Ovary (tissue), 9 donors: Measurements from ENCODE around the gene ARRB2. TPM values are rescaled to one million over a fixed set of nuclear protein-coding genes. Genes with fewer than 3 reads are reported as not detected.

Experiments used
- DNase-seq, 5 donors: peaks; one replicate each; pipeline ENCODE4 v3.0.0-alpha.2; 2019 to 2020
- H3K27ac ChIP-seq, 2 donors: fragments of 200-600 bp; one replicate each; pipeline versions ENCODE4 v1.5.1 to v1.8.0; 2019 to 2022
- H3K27me3 ChIP-seq: fragments of 200-600 bp; one replicate; pipeline ENCODE4 v1.8.0; 2022
- H3K36me3 ChIP-seq: fragments of 200-600 bp; sonication (generic); one replicate; pipeline ENCODE4 v1.5.1; 2019
- H3K4me1 ChIP-seq: one replicate; pipeline ENCODE4 v1.8.1; 2013; ENCODE audit warnings: mild to moderate bottlenecking, moderate library complexity; ENCODE audit not compliant: insufficient read depth
- H3K4me3 ChIP-seq: fragments of 200-600 bp; sonication (generic); one replicate; pipeline ENCODE4 v1.5.1; 2017
- H3K9me3 ChIP-seq, 2 donors: fragments of 200-600 bp in 1 of 2; sonication (generic) in 1 of 2; one replicate each; pipeline versions ENCODE4 v1.5.1 to v1.8.1; 2013 to 2019; ENCODE audit warnings: mild to moderate bottlenecking in 1 of 2, moderate library complexity in 1 of 2
- CTCF ChIP-seq, 3 donors: fragments of 450-650 bp in 2 of 3; fragments of 200-600 bp in 1 of 3; IDR thresholded peaks; one replicate each; pipeline versions ENCODE4 v1.5.1 to v1.8.0; 2016 to 2022; ENCODE audit warnings: antibody characterized with exemption in 3 of 3, mild to moderate bottlenecking in 1 of 3
- EP300 ChIP-seq: sonication (generic); formaldehyde crosslinking; IDR thresholded peaks from one replicate; pipeline ENCODE4 v1.6.1; 2017; ENCODE audit warnings: antibody characterized with exemption
- POLR2A ChIP-seq: fragments of 450-650 bp; IDR thresholded peaks from one replicate; pipeline ENCODE4 v1.6.1; 2017; ENCODE audit warnings: antibody characterized with exemption, mild to moderate bottlenecking, moderate library complexity
- WGBS, 3 donors: extraction: QIAGEN DNeasy Blood & Tissue Kit in 1 of 3; methylation state at CpG; one replicate each; pipeline versions ENCODE4 v1.1.5 to v1.1.7; 2013 to 2017; 5-methylcytosine and 5-hydroxymethylcytosine counted together
- intact Hi-C, 4 donors: fragments of 100-400 bp; cut with DNase I; formaldehyde crosslinking; loops; one replicate each; pipeline versions ENCODE4 v1.11.0 to v1.15.1; 2022 to 2023
- polyA plus RNA-seq, 2 donors: library from polyadenylated mRNA; stranded (reverse); fragments of 200-250 nt in 1 of 2; fragments of 350-450 nt in 1 of 2; fragmentation: Illumina TruSeq in 1 of 2; extraction: RNeasy Lipid Tissue Mini Kit (QIAGEN cat#74804) in 1 of 2; gene quantifications; one replicate each; pipeline ENCODE4 v1.2.3, GENCODE V29; 2013 to 2014
- total RNA-seq, 7 donors: library from RNA; depleted of rRNA in 2 of 7; stranded (reverse); fragments of >200 nt in 2 of 7; fragmentation: NEBNext Ultra II Directional in 3 of 7; extraction: Animal tissue kit (Norgen Biotek cat#: 25700) in 3 of 7; gene quantifications; one replicate each; pipeline versions ENCODE4 v1.1.0 to v1.2.4, GENCODE V29; 2016 to 2023
- donor health status: DM: no; HTN: no; CAD: no; lungs with moderate emphysema.
- donor health status: DM: no; HTN: no; CAD: no.
- donor health status: Bipolar disorder and iron deficiency.
- donor health status: DM: yes; HTN: yes; CAD: no.
- donor health status: DM: no; HTN: no; CAD: no.
- donor health status: DM: yes; HTN: yes; CAD: no.

Gene ARRB2
- total and polyA plus RNA-seq, 9 donors = 13.4 to 40.6 (median 30.6) TPM

- peaks cover 2% of the 10 kb centered on the region for H3K4me1 ChIP-seq
- H3K36me3 ChIP-seq = no peaks in the 10 kb centered on the region
- TF ChIP-seq POLR2A (no peak), CTCF (IDR thresholded peaks at IDR 0.05) (no peak), EP300 (no peak)
- WGBS, 3 donors = 80 to 89% (median 83%) methylated on average over 9 of the region's 9 CpGs
- intact Hi-C loops = no loop called here
- no peaks in the 10 kb centered on the region for H3K9me3 ChIP-seq
- H3K27ac ChIP-seq = no peak overlapping the region
- no peak for DNase-seq
- no peak overlapping the region for H3K4me3 ChIP-seq
- H3K27me3 ChIP-seq = no peaks in the 10 kb centered on the region
Measured at GRCh38 chr17:4743898-4744297, 33.5 kb downstream of the ARRB2 start.

GRCh38 chr17:4744999-4745969, 34.9 kb downstream of the ARRB2 start:
- H3K9me3 ChIP-seq = no peaks in the 10 kb centered on the region
- no peaks in the 10 kb centered on the region for H3K27me3 ChIP-seq
- TF ChIP-seq EP300 (no peak), CTCF (IDR thresholded peaks at IDR 0.05) (no peak), POLR2A (no peak)
- WGBS, 3 donors = 6 to 8% (median 6%) methylated on average over 45 to 51 of the region's 51 CpGs
- H3K4me3 ChIP-seq = no peak overlapping the region
- H3K27ac ChIP-seq = no peak overlapping the region
- no peaks in the 10 kb centered on the region for H3K36me3 ChIP-seq
- intact Hi-C loops = no loop called here
- DNase-seq = no peak
- no peaks in the 10 kb centered on the region for H3K4me1 ChIP-seq

- H3K36me3 ChIP-seq = no peaks in the 10 kb centered on the region
- no peak overlapping the region for H3K4me3 ChIP-seq
- no peaks in the 10 kb centered on the region for H3K4me1 ChIP-seq
- DNase-seq = no peak
- 46 to 53% (median 46%) methylated on average over 5 of the region's 5 CpGs for WGBS, 3 donors
- H3K9me3 ChIP-seq = no peaks in the 10 kb centered on the region
- intact Hi-C loops = no loop called here
- H3K27me3 ChIP-seq = no peaks in the 10 kb centered on the region
- no peak overlapping the region for H3K27ac ChIP-seq
- TF ChIP-seq CTCF (IDR thresholded peaks at IDR 0.05) (no peak), EP300 (no peak), POLR2A (no peak)
Measured at GRCh38 chr17:4747847-4748246, 37.4 kb downstream of the ARRB2 start.

GRCh38 chr17:4748686-4749085, 38.3 kb downstream of the ARRB2 start:
- 37 to 49% (median 44%) methylated on average over 4 of the region's 4 CpGs for WGBS, 3 donors
- Histone ChIP-seq H3K4me1 (no peaks in the 10 kb centered on the region), H3K9me3 (no peaks in the 10 kb centered on the region), H3K36me3 (no peaks in the 10 kb centered on the region), H3K27me3 (no peaks in the 10 kb centered on the region), H3K27ac (no peak overlapping the region), H3K4me3 (no peak overlapping the region)
- TF ChIP-seq CTCF (IDR thresholded peaks at IDR 0.05) (no peak), EP300 (no peak), POLR2A (no peak)
- no peak for DNase-seq
- intact Hi-C loops = no loop called here
